Measurements from ENCODE around the gene CTNND2.

CTNND2 gene

DNA sequence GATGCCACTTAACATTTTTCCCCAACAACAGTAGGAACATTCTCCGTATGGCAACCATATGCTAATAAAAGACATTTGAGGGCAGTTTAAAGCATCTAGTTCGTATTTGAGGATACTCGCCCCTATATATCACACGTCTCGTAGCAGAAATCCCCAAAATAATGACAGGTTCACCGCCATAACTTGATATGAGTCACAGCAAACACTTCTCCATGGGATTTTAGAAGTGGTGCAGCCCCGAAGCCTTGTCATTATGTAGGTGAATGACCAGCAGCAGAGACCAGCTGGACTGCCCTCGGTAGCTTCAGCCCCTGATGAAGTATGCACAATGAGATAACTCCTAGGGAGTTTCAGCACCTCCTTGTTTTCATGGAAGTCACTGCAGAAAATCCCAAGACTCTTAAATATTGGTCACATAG, 2.0 kb downstream of the CTNND2 start:
- TF ChIP-seq, protein P1, sequence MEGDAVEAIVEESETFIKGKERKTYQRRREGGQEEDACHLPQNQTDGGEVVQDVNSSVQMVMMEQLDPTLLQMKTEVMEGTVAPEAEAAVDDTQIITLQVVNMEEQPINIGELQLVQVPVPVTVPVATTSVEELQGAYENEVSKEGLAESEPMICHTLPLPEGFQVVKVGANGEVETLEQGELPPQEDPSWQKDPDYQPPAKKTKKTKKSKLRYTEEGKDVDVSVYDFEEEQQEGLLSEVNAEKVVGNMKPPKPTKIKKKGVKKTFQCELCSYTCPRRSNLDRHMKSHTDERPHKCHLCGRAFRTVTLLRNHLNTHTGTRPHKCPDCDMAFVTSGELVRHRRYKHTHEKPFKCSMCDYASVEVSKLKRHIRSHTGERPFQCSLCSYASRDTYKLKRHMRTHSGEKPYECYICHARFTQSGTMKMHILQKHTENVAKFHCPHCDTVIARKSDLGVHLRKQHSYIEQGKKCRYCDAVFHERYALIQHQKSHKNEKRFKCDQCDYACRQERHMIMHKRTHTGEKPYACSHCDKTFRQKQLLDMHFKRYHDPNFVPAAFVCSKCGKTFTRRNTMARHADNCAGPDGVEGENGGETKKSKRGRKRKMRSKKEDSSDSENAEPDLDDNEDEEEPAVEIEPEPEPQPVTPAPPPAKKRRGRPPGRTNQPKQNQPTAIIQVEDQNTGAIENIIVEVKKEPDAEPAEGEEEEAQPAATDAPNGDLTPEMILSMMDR (IDR thresholded peaks at IDR 0.05; ENCODE audit: low read depth, low read length, missing control alignments), result no peak

GRCh38 chr5:11898787-11899186, 5.5 kb downstream of the CTNND2 start:
- TF ChIP-seq, protein P1 (IDR thresholded peaks at IDR 0.05; ENCODE audit: low read depth, low read length, missing control alignments), result no peak
- no peak for DNase-seq (ENCODE audit: low read depth)
- no peak overlapping the region for H3K4me3 ChIP-seq (ENCODE audit: low read depth, low read length)

More for the DNA sequence above, 2.0 kb downstream of the CTNND2 start:
- H3K4me3 ChIP-seq (ENCODE audit: low read depth, low read length), result no peak overlapping the region
- no peak for DNase-seq (ENCODE audit: low read depth)

GRCh38 chr5:11897781-11898180, 6.5 kb downstream of the CTNND2 start:
- DNase-seq (ENCODE audit: low read depth), result no peak
- no peak overlapping the region for H3K4me3 ChIP-seq (ENCODE audit: low read depth, low read length)
- TF ChIP-seq, protein P1 (IDR thresholded peaks at IDR 0.05; ENCODE audit: low read depth, low read length, missing control alignments), result no peak

DNA sequence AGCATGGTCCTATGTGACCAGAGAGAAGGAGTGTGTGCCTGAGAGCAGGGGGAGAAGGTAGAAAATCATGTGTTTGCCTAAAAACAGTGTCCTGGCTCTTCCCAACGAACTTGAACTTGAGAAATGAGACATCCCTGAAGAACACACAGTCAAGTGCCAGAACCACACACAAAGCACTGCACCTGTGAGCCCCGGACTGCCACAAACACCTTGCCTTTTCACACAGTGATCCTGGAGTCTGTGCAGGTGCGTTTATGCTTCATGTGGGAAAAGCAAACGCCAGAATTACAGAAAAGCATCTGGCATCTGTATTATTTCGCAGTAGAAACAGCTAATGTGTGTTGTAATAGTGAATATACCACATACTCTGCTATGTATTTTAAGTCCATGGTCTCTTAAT, 9.3 kb downstream of the CTNND2 start:
- H3K4me3 ChIP-seq (ENCODE audit: low read depth, low read length), result no peak overlapping the region
- DNase-seq (ENCODE audit: low read depth), result no peak
- TF ChIP-seq, protein P1 (IDR thresholded peaks at IDR 0.05; ENCODE audit: low read depth, low read length, missing control alignments), result no peak

- TF ChIP-seq, protein P1 (IDR thresholded peaks at IDR 0.05; ENCODE audit: low read depth, low read length, missing control alignments), result no peak
- no peak for DNase-seq (ENCODE audit: low read depth)
- no peak overlapping the region for H3K4me3 ChIP-seq (ENCODE audit: low read depth, low read length)
Measured at GRCh38 chr5:11892832-11893231, 11.4 kb downstream of the CTNND2 start.

- DNase-seq (ENCODE audit: low read depth), result no peak
- TF ChIP-seq, protein P1 (IDR thresholded peaks at IDR 0.05; ENCODE audit: low read depth, low read length, missing control alignments), result no peak
- no peak overlapping the region for H3K4me3 ChIP-seq (ENCODE audit: low read depth, low read length)
Measured at GRCh38 chr5:11890777-11891176, 13.5 kb downstream of the CTNND2 start.

DNA sequence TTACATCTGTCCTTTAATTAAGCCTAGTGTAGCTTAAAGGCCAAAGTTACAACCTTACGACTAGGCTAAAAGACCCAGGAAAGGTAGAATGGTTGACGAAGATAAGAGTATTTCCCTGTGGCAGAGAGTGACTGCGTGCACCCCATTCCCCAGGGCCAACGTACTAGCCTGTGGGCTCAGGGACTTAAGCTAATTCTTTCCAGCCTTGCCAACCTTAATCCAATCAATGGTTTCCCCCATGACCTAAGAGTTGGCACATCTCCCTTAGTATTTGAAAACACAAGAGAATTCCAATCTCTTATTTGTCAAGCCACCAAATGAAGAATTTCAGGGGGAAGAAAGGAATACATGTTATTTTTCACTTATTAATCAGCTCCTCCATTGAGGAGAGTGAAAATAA, 16.0 kb downstream of the CTNND2 start:
- TF ChIP-seq, protein P1 (IDR thresholded peaks at IDR 0.05; ENCODE audit: low read depth, low read length, missing control alignments), result no peak
- H3K4me3 ChIP-seq (ENCODE audit: low read depth, low read length), result no peak overlapping the region
- no peak for DNase-seq (ENCODE audit: low read depth)

All from GM12864 (cell line).